ENCODE measurements around the gene LYRM1.
"Not testable (repeated sequence)": the region's sequence is repeated elsewhere in the genome, so short reads cannot be mapped to it uniquely, and the experiment has no call there.

DNA sequence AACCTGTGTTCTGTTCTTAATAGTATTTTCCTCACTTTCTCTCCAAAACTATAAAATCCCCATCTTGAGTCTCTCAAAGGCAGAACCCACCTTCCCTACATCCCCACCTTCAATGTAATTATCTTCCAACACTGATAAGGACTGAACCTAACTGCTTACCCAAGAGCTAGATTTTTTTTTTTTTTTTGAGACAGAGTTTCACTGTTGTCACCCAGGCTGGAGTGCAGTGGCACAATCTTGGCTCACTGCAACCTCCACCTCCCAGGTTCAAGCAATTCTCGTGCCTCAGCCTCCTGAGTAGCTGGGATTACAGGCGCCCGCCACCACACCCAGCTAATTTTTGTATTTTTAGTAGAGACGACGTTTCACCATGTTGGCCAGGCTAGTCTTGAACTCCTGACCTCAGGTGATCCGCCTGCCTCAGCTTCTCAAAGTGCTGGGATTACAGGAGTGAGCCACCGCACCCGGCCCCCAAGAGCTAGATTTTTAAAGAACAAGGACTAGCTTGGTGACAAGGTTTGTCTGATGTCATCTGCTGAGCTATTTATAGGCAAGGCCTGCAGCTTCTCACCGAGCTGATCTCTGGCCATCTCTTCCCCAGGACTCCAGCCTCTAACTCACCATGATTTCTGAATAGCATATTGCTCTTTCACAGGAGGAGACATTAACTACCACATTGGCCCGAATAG lies 29.2 kb downstream of the LYRM1 start:
- not testable (repeated sequence) for TF ChIP-seq EZH2 (IDR thresholded peaks at IDR 0.05; ENCODE audit: borderline replicate concordance); EZH2phosphoT487 (IDR thresholded peaks at IDR 0.05; ENCODE audit: low read depth, severe bottlenecking, unreplicated experiment)
- TF ChIP-seq, protein P1, sequence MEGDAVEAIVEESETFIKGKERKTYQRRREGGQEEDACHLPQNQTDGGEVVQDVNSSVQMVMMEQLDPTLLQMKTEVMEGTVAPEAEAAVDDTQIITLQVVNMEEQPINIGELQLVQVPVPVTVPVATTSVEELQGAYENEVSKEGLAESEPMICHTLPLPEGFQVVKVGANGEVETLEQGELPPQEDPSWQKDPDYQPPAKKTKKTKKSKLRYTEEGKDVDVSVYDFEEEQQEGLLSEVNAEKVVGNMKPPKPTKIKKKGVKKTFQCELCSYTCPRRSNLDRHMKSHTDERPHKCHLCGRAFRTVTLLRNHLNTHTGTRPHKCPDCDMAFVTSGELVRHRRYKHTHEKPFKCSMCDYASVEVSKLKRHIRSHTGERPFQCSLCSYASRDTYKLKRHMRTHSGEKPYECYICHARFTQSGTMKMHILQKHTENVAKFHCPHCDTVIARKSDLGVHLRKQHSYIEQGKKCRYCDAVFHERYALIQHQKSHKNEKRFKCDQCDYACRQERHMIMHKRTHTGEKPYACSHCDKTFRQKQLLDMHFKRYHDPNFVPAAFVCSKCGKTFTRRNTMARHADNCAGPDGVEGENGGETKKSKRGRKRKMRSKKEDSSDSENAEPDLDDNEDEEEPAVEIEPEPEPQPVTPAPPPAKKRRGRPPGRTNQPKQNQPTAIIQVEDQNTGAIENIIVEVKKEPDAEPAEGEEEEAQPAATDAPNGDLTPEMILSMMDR (IDR thresholded peaks at IDR 0.05; ENCODE audit: poor library complexity) = not testable (repeated sequence)

Data from hepatocyte (in vitro differentiated cells).